Measurements from ENCODE around the gene ATN1. TPM values are rescaled to one million over a fixed set of nuclear protein-coding genes. Genes with fewer than 3 reads are reported as not detected.
A peak's percentile ranks its signal among the peaks of the same experiment; 100 is the strongest.

Gene ATN1
- total and polyA plus RNA-seq, 2 of the 8 experiments (the other 6 are each of a cell fraction or from before 2014, with no cell fraction given) = 20.6 to 73.4 TPM

DNA sequence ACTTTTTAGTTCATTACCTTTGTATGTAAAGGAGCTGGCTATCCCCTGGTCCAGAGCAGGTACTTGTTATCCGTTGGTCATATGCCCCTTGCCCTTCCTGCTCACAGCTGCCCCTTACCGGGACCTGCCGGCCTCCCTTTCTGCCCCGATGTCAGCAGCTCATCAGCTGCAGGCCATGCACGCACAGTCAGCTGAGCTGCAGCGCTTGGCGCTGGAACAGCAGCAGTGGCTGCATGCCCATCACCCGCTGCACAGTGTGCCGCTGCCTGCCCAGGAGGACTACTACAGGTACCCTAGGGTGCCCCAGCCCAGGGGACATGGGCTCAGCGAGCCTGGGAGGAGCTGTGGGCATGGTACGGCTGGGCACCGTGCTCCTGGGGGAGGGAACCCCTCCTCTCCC is 13.5 kb downstream of the ATN1 start:
- 90% methylated on average over 11 of the region's 12 CpGs; no CpG with 5 or more reads in 1 of the 2 experiments for WGBS, 2 experiments (ENCODE audit: extremely low coverage in 1 of 2, insufficient coverage in 1 of 2, insufficient read length in 1 of 2, insufficient replicate concordance in 2 of 2, low coverage in 1 of 2, low lambda C conversion rate in 2 of 2, missing lambda C conversion rate in 1 of 2)

More for the DNA sequence above, 13.5 kb downstream of the ATN1 start:
- Histone ChIP-seq H3K27ac (ENCODE audit: low read depth, low read length) (no peak overlapping the region), H4K8ac (ENCODE audit: extremely low read depth, insufficient read depth, low read length) (no peak overlapping the region), H3K4me1 (replicated peaks in 1 of 4; ENCODE audit: control insufficient read depth in 3 of 4, insufficient read depth in 4 of 4, low read length in 3 of 4) (peaks cover 6 to 22% (median 19%) of the 10 kb centered on the region in 4 experiments), H4K20me1 (replicated peaks in 1 of 2; ENCODE audit: control insufficient read depth in 1 of 2, insufficient read depth in 2 of 2, low read length in 2 of 2) (peaks cover 2 to 5% of the 10 kb centered on the region in 2 experiments), H3K23ac (ENCODE audit: insufficient read length) (no peak overlapping the region), H3K36me3 (ENCODE audit: control insufficient read depth in 2 of 4, insufficient read depth in 4 of 4, low read length in 3 of 4) (peaks cover 6 to 19% (median 9%) of the 10 kb centered on the region in 4 experiments; a peak in 7 of 8 replicates), H3K23me2 (ENCODE audit: low read depth, low read length) (peaks cover 9% of the 10 kb centered on the region; the same call in 1 of the 2 replicates), H3K9me3 (ENCODE audit: insufficient read depth in 2 of 2, low read depth in 1 of 2, low read length in 1 of 2) (no peaks in the 10 kb centered on the region), H3K18ac (ENCODE audit: extremely low read depth, low read length) (no peak overlapping the region), H3K14ac (ENCODE audit: insufficient read length) (no peak overlapping the region), H2BK120ac (replicated peaks; ENCODE audit: low read depth, low read length) (no peak overlapping the region), H3K27me3 (replicated peaks in 1 of 4; ENCODE audit: control insufficient read depth in 3 of 4, extremely low read depth in 1 of 4, insufficient read depth in 3 of 4, low read length in 3 of 4) (no peaks in the 10 kb centered on the region), H3K79me1 (ENCODE audit: low read depth, low read length) (no peaks in the 10 kb centered on the region), H4K91ac (replicated peaks; ENCODE audit: insufficient read length, low read length) (no peak overlapping the region), H2BK20ac (ENCODE audit: low read length) (no peak overlapping the region), H3K4me3 (ENCODE audit: extremely low read depth in 1 of 4, insufficient read depth in 2 of 4, low read depth in 3 of 4, low read length in 4 of 4) (no peak overlapping the region), H3K4me2 (ENCODE audit: insufficient read depth in 1 of 2, low read depth in 2 of 2, low read length in 2 of 2) (no peak overlapping the region), H3K79me2 (ENCODE audit: control insufficient read depth in 1 of 2, insufficient read depth in 2 of 2, low read length in 2 of 2) (no peaks in the 10 kb centered on the region), H2BK5ac (ENCODE audit: low read depth, low read length) (peak overlapping the region; percentile 13; the same call in 1 of the 2 replicates), H2BK12ac (ENCODE audit: low read depth, low read length) (no peak overlapping the region; the same call in 1 of the 2 replicates), H2AFZ (ENCODE audit: low read length) (no peak overlapping the region), H3K4ac (replicated peaks; ENCODE audit: insufficient read length, low read depth, low read length) (no peak overlapping the region), H3K9ac (replicated peaks in 1 of 4; ENCODE audit: extremely low read depth in 1 of 4, low read depth in 3 of 4, low read length in 3 of 4) (no peak overlapping the region), H3K56ac (replicated peaks; ENCODE audit: insufficient read length, low read depth, low read length) (no peak overlapping the region), H2BK15ac (ENCODE audit: low read length) (no peak overlapping the region), H4K5ac (ENCODE audit: insufficient read length, low read depth, low read length) (no peak overlapping the region), H2AK5ac (ENCODE audit: low read depth, low read length) (no peak overlapping the region)
- POLR2A ChIA-PET (ENCODE audit: partially characterized antibody) = interaction anchor here (1.2 to 44.0 kb wide), 5 partner anchors 20 to 71 kb away, joined by 3 to 1596 read pairs (median 442); partner anchors contain the start of genes ATN1, EMG1, ENO2 and LRRC23
- DNase-seq (ENCODE audit: low read depth in 1 of 2, low spot score in 2 of 2) = no peak
- TF ChIP-seq RBBP5 (IDR thresholded peaks at IDR 0.05; ENCODE audit: borderline replicate concordance, low read depth, low read length) (no peak), RFX5 (IDR thresholded peaks at IDR 0.05; ENCODE audit: borderline replicate concordance, low read depth, low read length) (no peak), ASH2L (IDR thresholded peaks at IDR 0.05; ENCODE audit: low read length) (no peak), TAF1 (IDR thresholded peaks at IDR 0.05; ENCODE audit: low read depth, low read length) (no peak)
- FAIRE-seq = no peak
- CTCF ChIA-PET (ENCODE audit: partially characterized antibody) = interaction anchor here (1.2 to 20.2 kb wide), 6 partner anchors 16 to 102 kb away, joined by 3 to 253 read pairs (median 25); partner anchors contain the start of genes ATN1, SPSB2 and TPI1

All from H1 (cell line).